GM18505 (cell line): ENCODE data around the gene RNF212B.
"Not testable (repeated sequence)": the region's sequence is repeated elsewhere in the genome, so short reads cannot be mapped to it uniquely, and the experiment has no call there.

Source experiments
- ATAC-seq: cut with Tn5 transposase; IDR thresholded peaks from one replicate; pipeline ENCODE4 v1.9.1; 2021; ENCODE audit not compliant: unreplicated experiment
- POLR2A ChIP-seq: IDR thresholded peaks from 4 replicates; pipeline ENCODE4 v1.6.1; 2011; ENCODE audit warnings: borderline replicate concordance; ENCODE audit not compliant: insufficient read depth, insufficient read length; ENCODE audit errors: extremely low read depth

Gene RNF212B

GRCh38 chr14:23258256-23258655 lies 20.5 kb downstream of the RNF212B start:
- no peak for TF ChIP-seq POLR2A
- ATAC-seq = no peak

DNA sequence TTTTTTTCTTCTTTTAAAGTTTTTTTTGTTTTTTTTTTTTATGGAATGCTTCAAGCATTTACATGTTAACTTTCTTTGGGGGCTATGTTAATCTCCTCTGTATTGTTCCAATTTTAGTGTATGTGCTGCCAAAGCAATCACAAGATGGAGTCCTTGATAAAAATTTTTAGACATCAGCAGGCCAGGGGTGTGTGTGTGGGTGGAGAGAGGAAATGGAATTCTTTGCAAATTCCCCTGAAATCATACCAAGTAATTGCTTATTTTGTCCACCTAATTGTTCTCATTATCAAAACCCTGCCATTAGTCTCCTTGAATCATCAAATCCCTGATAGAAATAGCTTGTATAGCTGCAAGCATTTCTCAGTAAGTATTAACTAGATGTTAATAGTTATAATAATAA lies 21.7 kb downstream of the RNF212B start:
- no peak for ATAC-seq
- no peak for TF ChIP-seq POLR2A

DNA sequence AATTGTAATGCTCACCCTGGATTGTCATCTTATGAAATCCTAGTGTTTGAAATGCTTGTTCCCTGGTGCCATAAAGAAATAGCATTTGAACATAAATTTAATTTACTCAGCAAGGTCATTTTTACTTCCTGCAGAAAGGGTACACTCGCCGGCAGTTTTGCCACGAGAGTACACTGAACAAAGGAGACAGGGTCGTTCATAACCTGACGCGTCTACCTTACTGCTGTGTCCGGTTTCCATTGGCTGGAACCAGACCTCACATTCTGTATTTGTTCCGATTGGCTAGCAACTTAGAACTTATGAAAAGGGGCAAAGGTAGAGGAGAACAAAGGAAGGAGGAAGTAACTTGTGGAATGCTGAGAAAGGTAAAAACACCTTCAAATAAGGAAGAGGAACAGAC lies 23.1 kb downstream of the RNF212B start:
- ATAC-seq = not testable (repeated sequence)

- no peak for ATAC-seq
Observed at GRCh38 chr14:23269193-23269592, 31.5 kb downstream of the RNF212B start.

DNA sequence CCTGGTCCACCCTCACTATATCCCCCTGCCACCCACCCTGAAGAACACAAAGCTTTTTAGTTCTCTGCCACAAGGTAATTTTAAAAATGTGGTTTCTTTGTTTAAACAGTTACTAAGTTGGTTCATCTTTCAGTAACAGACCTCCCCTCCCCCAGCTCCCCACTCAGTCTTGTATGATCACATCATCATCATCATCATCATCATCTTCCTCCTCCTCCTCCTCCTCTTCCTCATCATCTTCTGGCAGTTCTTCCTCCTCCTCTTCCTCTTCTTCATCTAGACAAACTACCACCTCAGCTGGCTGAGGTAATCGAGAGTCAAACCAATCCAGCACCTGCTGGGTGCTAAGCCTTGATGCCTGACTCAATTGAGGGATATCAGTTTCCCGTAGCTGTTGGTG lies 37.7 kb downstream of the RNF212B start:
- TF ChIP-seq POLR2A = no peak
- ATAC-seq = no peak

More at GRCh38 chr14:23269193-23269592, 31.5 kb downstream of the RNF212B start:
- TF ChIP-seq POLR2A = no peak

GRCh38 chr14:23277189-23277588 lies 39.5 kb downstream of the RNF212B start:
- TF ChIP-seq POLR2A = no peak
- no peak for ATAC-seq

DNA sequence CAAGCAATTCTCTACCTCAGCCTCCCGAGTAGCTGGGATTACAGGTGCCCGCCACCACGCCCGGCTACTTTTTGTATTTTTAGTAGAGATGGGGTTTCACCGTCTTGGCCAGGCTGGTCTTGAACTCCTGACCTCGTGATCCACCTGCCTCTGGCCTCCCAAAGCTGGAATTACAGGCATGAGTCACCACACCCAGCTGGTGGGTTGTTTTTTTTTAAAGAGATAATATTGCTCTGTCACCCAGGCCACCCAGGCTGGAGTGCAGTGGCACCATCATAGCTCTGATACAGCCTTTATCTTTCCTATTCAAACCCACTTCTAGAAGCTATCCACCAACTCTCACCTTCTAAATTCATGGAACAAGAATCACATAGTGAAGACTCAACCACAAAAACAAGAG lies 40.2 kb downstream of the RNF212B start:
- ATAC-seq = not testable (repeated sequence)

GRCh38 chr14:23281247-23281646 lies 43.5 kb downstream of the RNF212B start:
- no peak for ATAC-seq
- TF ChIP-seq POLR2A = no peak

DNA sequence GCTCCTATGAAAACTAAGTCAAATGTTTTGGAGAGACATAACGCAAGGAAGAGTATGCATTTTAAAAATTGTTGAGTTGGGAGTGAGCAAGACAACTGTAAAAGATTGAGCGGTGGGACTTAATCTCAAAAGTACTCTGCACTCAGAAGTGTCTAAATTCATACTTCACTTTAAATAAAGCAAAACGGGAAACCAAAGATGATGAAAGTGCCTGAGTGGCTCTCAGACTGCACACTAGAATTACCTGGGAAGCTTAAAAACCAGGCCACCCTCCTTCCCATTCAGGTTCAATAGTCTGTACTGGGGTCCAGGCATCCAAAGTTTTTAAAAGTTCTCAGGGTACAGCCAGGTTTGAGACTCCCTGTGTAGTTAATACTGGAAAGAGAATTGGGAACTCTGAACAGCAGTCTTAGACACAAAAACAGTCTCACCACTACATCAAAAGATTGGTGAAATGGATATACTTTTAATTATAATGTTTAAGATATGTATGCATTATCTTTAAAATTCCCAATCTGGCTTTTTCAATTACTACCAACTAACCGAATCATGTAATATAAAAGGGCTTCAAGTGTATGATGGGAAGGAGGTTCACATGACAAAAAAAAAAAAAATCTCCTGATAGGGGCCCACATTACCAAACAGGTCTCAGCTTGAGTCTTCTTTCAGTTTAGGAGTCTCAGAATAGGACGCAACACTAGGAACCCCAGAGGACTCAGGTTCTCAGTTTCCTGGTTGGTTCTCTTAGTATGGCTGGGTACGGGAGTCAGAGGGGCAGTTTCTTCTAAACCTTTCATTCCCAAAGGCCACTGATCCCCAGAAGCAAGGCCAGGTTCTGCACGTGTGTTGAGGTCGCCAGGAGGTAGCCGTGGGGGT lies 47.2 kb downstream of the RNF212B start:
- TF ChIP-seq POLR2A = peak; percentile 41
- ATAC-seq = no peak

DNA sequence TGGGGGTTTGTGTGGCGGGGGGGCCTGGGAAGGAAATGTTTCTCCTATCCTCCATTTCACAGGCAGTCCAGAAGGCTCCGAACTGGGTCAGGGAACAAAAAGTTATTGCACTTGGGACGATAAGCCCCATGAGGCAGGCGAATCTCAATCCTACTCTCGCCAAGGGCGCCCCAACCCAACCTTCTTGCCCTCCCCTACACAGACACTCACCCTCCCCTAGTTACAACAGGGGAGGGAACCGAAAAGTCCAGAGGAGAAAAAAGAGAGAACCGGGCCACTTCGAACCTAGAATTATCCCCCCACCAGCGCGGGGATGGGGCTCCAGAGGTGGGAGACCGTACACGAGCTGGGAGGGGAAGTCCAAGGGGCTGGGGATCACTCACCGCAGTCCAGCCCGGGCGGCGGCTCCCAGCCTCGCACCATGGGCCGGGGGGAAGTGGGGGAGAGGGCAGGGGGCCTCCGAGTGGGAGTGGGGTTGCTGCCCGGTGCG lies 47.8 kb downstream of the RNF212B start:
- TF ChIP-seq POLR2A = no peak
- ATAC-seq = peak; percentile 29

- peak; percentile 96 for ATAC-seq
Observed at GRCh38 chr14:23286020-23286901, 48.5 kb downstream of the RNF212B start, which contains the start of gene HOMEZ. Gene HOMEZ, minus strand, starts transcription at chr14:23286132. Its CDS starts 180 bp downstream, at chr14:23285952.

DNA sequence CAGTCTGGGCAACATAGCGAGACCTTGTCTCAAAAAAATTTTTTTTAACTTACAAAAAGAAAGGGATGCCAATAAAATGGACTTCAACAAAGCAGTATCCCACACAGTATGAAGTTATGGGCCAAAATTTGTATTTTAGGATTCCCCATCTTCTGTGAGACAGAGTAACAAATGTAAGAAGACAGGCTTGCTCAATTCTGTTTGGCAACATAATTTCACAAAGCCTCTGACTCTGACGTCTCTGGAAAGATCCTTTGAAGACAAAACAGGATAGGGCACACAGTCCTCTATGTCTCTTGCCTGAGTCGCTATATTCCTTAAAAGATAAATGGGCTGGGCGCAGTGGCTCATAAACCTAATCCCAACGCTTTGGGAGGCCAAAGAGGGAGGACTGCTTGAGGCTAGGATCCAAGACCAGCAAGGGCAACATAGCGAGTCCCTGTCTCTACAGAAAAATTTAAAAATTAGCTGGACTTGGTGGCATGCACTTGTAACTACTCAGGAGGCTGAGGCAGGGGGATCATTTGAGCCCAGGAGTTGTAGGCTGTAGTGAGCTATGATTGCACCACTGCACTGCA lies 49.3 kb downstream of the RNF212B start:
- no peak for TF ChIP-seq POLR2A

More at GRCh38 chr14:23286020-23286901, 48.5 kb downstream of the RNF212B start, which contains the start of gene HOMEZ:
- TF ChIP-seq POLR2A = peak; percentile 69

More for the DNA sequence above, 49.3 kb downstream of the RNF212B start:
- no peak for ATAC-seq
